ENCODE measurements around the gene CBLB. TPM values are rescaled to one million over a fixed set of nuclear protein-coding genes. Genes with fewer than 3 reads are reported as not detected.
A peak's percentile ranks its signal among the peaks of the same experiment; 100 is the strongest.

The CBLB gene
- total RNA-seq, 2 experiments from 2014 or later: 24.5 to 38.5 TPM

DNA sequence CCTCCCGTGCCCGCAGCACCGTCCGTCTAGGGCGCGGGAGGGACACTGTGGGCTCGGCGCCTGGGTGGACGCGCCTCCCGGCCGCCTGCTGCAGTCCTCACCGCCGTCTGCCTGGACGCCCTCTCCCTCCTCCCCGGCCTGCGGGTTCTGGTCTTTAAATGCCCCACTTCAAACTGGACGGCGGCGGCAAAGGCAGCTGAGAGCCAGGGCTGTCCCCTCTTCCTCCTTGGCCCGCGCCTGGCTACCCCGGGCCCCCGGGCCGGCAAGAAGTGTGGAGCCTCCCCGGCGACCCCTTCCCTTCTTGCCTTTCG is 426 bp downstream of the CBLB start:
- peak overlapping the region; percentile 98 for H3K4me3 ChIP-seq (ENCODE audit: low read depth, low read length, poor library complexity, severe bottlenecking)
- TF ChIP-seq EZH2phosphoT487 (IDR thresholded peaks at IDR 0.05; ENCODE audit: borderline replicate concordance, low read depth, low read length): no peak
- TF ChIP-seq, protein P1, sequence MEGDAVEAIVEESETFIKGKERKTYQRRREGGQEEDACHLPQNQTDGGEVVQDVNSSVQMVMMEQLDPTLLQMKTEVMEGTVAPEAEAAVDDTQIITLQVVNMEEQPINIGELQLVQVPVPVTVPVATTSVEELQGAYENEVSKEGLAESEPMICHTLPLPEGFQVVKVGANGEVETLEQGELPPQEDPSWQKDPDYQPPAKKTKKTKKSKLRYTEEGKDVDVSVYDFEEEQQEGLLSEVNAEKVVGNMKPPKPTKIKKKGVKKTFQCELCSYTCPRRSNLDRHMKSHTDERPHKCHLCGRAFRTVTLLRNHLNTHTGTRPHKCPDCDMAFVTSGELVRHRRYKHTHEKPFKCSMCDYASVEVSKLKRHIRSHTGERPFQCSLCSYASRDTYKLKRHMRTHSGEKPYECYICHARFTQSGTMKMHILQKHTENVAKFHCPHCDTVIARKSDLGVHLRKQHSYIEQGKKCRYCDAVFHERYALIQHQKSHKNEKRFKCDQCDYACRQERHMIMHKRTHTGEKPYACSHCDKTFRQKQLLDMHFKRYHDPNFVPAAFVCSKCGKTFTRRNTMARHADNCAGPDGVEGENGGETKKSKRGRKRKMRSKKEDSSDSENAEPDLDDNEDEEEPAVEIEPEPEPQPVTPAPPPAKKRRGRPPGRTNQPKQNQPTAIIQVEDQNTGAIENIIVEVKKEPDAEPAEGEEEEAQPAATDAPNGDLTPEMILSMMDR (conservative IDR thresholded peaks at IDR 0.05; ENCODE audit: low read length): no peak
- peaks cover 23% of the 10 kb centered on the region; the same call in 1 of the 2 replicates for H3K79me2 ChIP-seq (ENCODE audit: insufficient read depth, low read depth, low read length)
- H3K36me3 ChIP-seq (ENCODE audit: insufficient read depth, low read length): peaks cover 26% of the 10 kb centered on the region
- peak overlapping the region; percentile 96 for H3K4me2 ChIP-seq (ENCODE audit: low read length)
- CTCF ChIA-PET (ENCODE audit: unreplicated experiment): interaction anchor here (1.2 kb wide), 1 partner anchor 31 kb away, joined by 4 read pairs; no protein-coding TSS in a partner anchor
- peak overlapping the region; percentile 62 for H3K27ac ChIP-seq (ENCODE audit: low read depth, low read length, poor library complexity, severe bottlenecking)
- BruUV-seq (replicated peaks): no TSS peak
- no peaks in the 10 kb centered on the region for H4K20me1 ChIP-seq (ENCODE audit: insufficient read depth, low read length)
- no peaks in the 10 kb centered on the region for H3K9me3 ChIP-seq (ENCODE audit: low read length)
- no peak for DNase-seq (ENCODE audit: low spot score)
- peak overlapping the region; percentile 72; the same call in 1 of the 2 replicates for H2AFZ ChIP-seq (ENCODE audit: low read length)
- POLR2A ChIA-PET: interaction anchor here (0.7 to 5.4 kb wide), 10 partner anchors 9 to 389 kb away, joined by 3 to 54 read pairs (median 6); no protein-coding TSS in a partner anchor
- H3K9me2 ChIP-seq (ENCODE audit: insufficient read depth, low read length): no peaks in the 10 kb centered on the region
- intact Hi-C loops (cut with micrococcal nuclease; ENCODE audit: unreplicated experiment): loop anchor here (5.0 kb wide), 3 partner anchors 51 to 501 kb away; partner anchors contain the start of gene ALCAM
- peaks cover 46% of the 10 kb centered on the region for H3K4me1 ChIP-seq (ENCODE audit: insufficient read depth, low read length, poor library complexity, severe bottlenecking)

DNA sequence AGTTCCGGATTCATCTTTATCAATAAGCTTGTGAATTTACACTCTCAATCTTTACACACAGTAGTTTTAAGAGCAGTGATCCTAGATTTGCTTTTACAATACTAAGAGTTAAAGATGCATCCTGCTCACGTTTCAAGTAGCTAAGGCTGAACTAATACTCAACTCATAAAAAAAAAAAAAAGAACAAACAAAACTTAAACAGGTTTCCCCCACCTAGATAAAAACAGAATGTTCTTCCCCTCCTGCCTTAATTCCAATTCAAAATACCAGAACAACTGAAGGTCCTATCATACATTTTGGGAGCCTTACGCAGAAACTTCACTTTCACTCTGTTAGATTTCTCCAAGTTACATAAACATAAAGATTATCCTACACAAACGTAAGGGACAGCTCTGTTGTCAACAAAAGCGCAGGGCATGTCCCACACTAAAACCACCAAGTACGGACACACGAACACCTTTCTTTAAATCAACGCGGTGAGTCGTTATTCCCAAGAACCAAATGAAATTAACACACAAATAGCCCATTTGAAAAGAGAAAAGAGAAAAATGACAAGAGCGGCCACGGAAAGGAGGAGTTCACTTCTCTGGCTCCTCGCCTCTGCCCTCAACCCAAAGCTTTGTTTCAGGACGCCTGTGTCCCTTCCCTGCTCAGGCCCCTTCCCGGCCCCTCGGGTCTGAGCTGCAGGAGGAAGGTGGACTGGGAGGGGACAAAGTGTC is 941 bp downstream of the CBLB start:
- H3K36me3 ChIP-seq (ENCODE audit: insufficient read depth, low read length): peaks cover 30% of the 10 kb centered on the region
- H3K4me1 ChIP-seq (ENCODE audit: insufficient read depth, low read length, poor library complexity, severe bottlenecking): peaks cover 52% of the 10 kb centered on the region
- intact Hi-C loops (cut with micrococcal nuclease; ENCODE audit: unreplicated experiment): loop anchor here (2.0 to 5.0 kb wide), 6 partner anchors 31 to 501 kb away; partner anchors contain the start of gene ALCAM
- TF ChIP-seq EZH2phosphoT487 (IDR thresholded peaks at IDR 0.05; ENCODE audit: borderline replicate concordance, low read depth, low read length): no peak
- TF ChIP-seq, protein P1 (conservative IDR thresholded peaks at IDR 0.05; ENCODE audit: low read length): no peak
- POLR2A ChIA-PET: interaction anchor here (0.6 to 5.4 kb wide), 14 partner anchors 9 to 478 kb away, joined by 3 to 54 read pairs (median 5); no protein-coding TSS in a partner anchor
- BruUV-seq (replicated peaks): TSS peak; percentile 46
- peak overlapping the region; percentile 96 for H3K4me2 ChIP-seq (ENCODE audit: low read length)
- CTCF ChIA-PET (ENCODE audit: unreplicated experiment): interaction anchor here (1.2 kb wide), 1 partner anchor 31 kb away, joined by 4 read pairs; no protein-coding TSS in a partner anchor
- H3K79me2 ChIP-seq (ENCODE audit: insufficient read depth, low read depth, low read length): peaks cover 23% of the 10 kb centered on the region; the same call in 1 of the 2 replicates
- H3K4me3 ChIP-seq (ENCODE audit: low read depth, low read length, poor library complexity, severe bottlenecking): peak overlapping the region; percentile 98
- H3K9me3 ChIP-seq (ENCODE audit: low read length): no peaks in the 10 kb centered on the region
- DNase-seq (ENCODE audit: low spot score): no peak
- H2AFZ ChIP-seq (ENCODE audit: low read length): peak overlapping the region; percentile 72; the same call in 1 of the 2 replicates
- H3K27ac ChIP-seq (ENCODE audit: low read depth, low read length, poor library complexity, severe bottlenecking): peak overlapping the region; percentile 62
- H3K9me2 ChIP-seq (ENCODE audit: insufficient read depth, low read length): no peaks in the 10 kb centered on the region
- no peaks in the 10 kb centered on the region for H4K20me1 ChIP-seq (ENCODE audit: insufficient read depth, low read length)

Data from OCI-LY7 (cell line).